Progenitor cell of endocrine pancreas (in vitro differentiated cells): ENCODE measurements around the gene ACTR8. TPM values are rescaled to one million over a fixed set of nuclear protein-coding genes. Genes with fewer than 3 reads are reported as not detected.

Experiments
- DNase-seq: peaks from one replicate; pipeline ENCODE4 v3.0.0; 2021; ENCODE audit warnings: low spot score; ENCODE audit not compliant: unreplicated experiment
- H3K27ac Mint-ChIP-seq: 2 replicates; pipeline ENCODE4 v1.8.0; 2021; ENCODE audit warnings: mild to moderate bottlenecking, moderate library complexity, mixed read lengths
- H3K27me3 Mint-ChIP-seq: 2 replicates; pipeline ENCODE4 v1.8.0; 2021; ENCODE audit warnings: mixed read lengths
- H3K36me3 Mint-ChIP-seq: 2 replicates; pipeline ENCODE4 v1.8.0; 2022; ENCODE audit warnings: mixed read lengths; ENCODE audit not compliant: insufficient read depth
- H3K4me1 Mint-ChIP-seq: 2 replicates; pipeline ENCODE4 v1.8.0; 2021; ENCODE audit warnings: low read depth, mixed read lengths
- H3K4me3 Mint-ChIP-seq: 2 replicates; pipeline ENCODE4 v1.8.0; 2021; ENCODE audit warnings: low read depth, mild to moderate bottlenecking, moderate library complexity, mixed read lengths
- H3K9me3 Mint-ChIP-seq: 2 replicates; pipeline ENCODE4 v1.8.0; 2021; ENCODE audit warnings: low read depth, mixed read lengths
- CTCF ChIP-seq: fragments of 200-600 bp; sonication (generic); IDR thresholded peaks from one replicate; pipeline ENCODE4 v1.5.0; 2021; ENCODE audit warnings: antibody characterized with exemption, mild to moderate bottlenecking; ENCODE audit not compliant: unreplicated experiment
- total RNA-seq: library from RNA; stranded (reverse); gene quantifications from 2 replicates; pipeline ENCODE4 v1.2.1, GENCODE V29; 2021

The ACTR8 gene
- total RNA-seq, 1 donor from 2014 or later: 60.8 TPM

- Mint-ChIP-seq H3K27ac (peak within 1 kb of the TSS; percentile 100), H3K4me3 (peak within 1 kb of the TSS; percentile 97), H3K27me3 (peaks cover 25% of the 10 kb centered on the region), H3K9me3 (no peaks in the 10 kb centered on the region), H3K36me3 (peaks cover 9% of the 10 kb centered on the region), H3K4me1 (peaks cover 27% of the 10 kb centered on the region)
- peak; percentile 92 for DNase-seq
- TF ChIP-seq CTCF: no peak
These were observed 9.7 kb upstream of the ACTR8 start, which contains the start of gene SELENOK for GRCh38 chr3:53891497-53892285. Gene SELENOK, minus strand, starts transcription at chr3:53891859.

- Mint-ChIP-seq H3K27me3 (peaks cover 20% of the 10 kb centered on the region), H3K4me1 (peaks cover 27% of the 10 kb centered on the region), H3K36me3 (peaks cover 10% of the 10 kb centered on the region), H3K27ac (peak overlapping the region; percentile 100), H3K4me3 (peak overlapping the region; percentile 97), H3K9me3 (no peaks in the 10 kb centered on the region)
- no peak for TF ChIP-seq CTCF
- no peak for DNase-seq
These were observed 8.9 kb upstream of the ACTR8 start for GRCh38 chr3:53890726-53891475.

GRCh38 chr3:53888232-53888631, 6.3 kb upstream of the ACTR8 start:
- Mint-ChIP-seq H3K4me3 (no peak overlapping the region), H3K27me3 (no peaks in the 10 kb centered on the region), H3K4me1 (peaks cover 27% of the 10 kb centered on the region), H3K9me3 (no peaks in the 10 kb centered on the region), H3K36me3 (peaks cover 10% of the 10 kb centered on the region), H3K27ac (no peak overlapping the region)
- TF ChIP-seq CTCF: no peak
- DNase-seq: no peak

- Mint-ChIP-seq H3K4me1 (peaks cover 23% of the 10 kb centered on the region), H3K27me3 (no peaks in the 10 kb centered on the region), H3K36me3 (peaks cover 10% of the 10 kb centered on the region), H3K9me3 (no peaks in the 10 kb centered on the region), H3K4me3 (no peak overlapping the region), H3K27ac (peak overlapping the region; percentile 27)
- no peak for DNase-seq
- no peak for TF ChIP-seq CTCF
These were observed 5.5 kb upstream of the ACTR8 start for GRCh38 chr3:53887446-53887845.

- Mint-ChIP-seq H3K4me3 (no peak overlapping the region), H3K27ac (no peak overlapping the region), H3K4me1 (peaks cover 20% of the 10 kb centered on the region), H3K36me3 (peaks cover 10% of the 10 kb centered on the region), H3K9me3 (no peaks in the 10 kb centered on the region), H3K27me3 (no peaks in the 10 kb centered on the region)
- no peak for TF ChIP-seq CTCF
- DNase-seq: no peak
These were observed 3.3 kb upstream of the ACTR8 start for GRCh38 chr3:53885239-53885638.
